BJ (cell line): ENCODE data around the gene RTF1. TPM values are rescaled to one million over a fixed set of nuclear protein-coding genes. Genes with fewer than 3 reads are reported as not detected.
A peak's percentile ranks its signal among the peaks of the same experiment; 100 is the strongest.

Experiments
- CTCF ChIA-PET: fragments of 350-600 bp; formaldehyde crosslinking; extraction: SDS; loops from one replicate; lab custom pipeline; 2021; ENCODE audit warnings: antibody characterized with exemption, inconsistent platforms; lab: Yijun Ruan, JAX
- POLR2A ChIA-PET: fragments of 300-600 bp; sonication (Branson Sonifier 250); formaldehyde crosslinking; extraction: SDS; loops from one replicate; lab custom pipeline; 2021; ENCODE audit warnings: antibody characterized with exemption; lab: Charles Lee
- DNase-seq: peaks from one replicate; pipeline ENCODE4 v3.0.0-alpha.2; 2011; ENCODE audit warnings: low read depth
- H3K27me3 ChIP-seq: 2 replicates; pipeline ENCODE4 v1.6.0; 2011; ENCODE audit warnings: low read length; ENCODE audit not compliant: control insufficient read depth, insufficient read depth
- H3K36me3 ChIP-seq: 2 replicates; pipeline ENCODE4 v1.5.1; 2011; ENCODE audit warnings: low read length; ENCODE audit not compliant: control insufficient read depth, insufficient read depth
- H3K4me3 ChIP-seq: 2 replicates; pipeline ENCODE4 v1.5.1; 2011; ENCODE audit warnings: low read depth, mild to moderate bottlenecking, control low read depth, low read length
- CTCF ChIP-seq: IDR thresholded peaks from 2 replicates; pipeline ENCODE4 v1.5.1; 2011; ENCODE audit warnings: low read depth, mild to moderate bottlenecking, control low read depth, inconsistent platforms, low read length, moderate library complexity; ENCODE audit not compliant: insufficient read depth
- polyA plus RNA-seq: library from polyadenylated mRNA; depleted of rRNA; stranded (reverse); fragments of >200 nt; gene quantifications from 2 replicates; pipeline ENCODE4 v1.2.3, GENCODE V29; 2011

The RTF1 gene
- polyA plus RNA-seq, 1 experiment = 22.6 TPM

DNA sequence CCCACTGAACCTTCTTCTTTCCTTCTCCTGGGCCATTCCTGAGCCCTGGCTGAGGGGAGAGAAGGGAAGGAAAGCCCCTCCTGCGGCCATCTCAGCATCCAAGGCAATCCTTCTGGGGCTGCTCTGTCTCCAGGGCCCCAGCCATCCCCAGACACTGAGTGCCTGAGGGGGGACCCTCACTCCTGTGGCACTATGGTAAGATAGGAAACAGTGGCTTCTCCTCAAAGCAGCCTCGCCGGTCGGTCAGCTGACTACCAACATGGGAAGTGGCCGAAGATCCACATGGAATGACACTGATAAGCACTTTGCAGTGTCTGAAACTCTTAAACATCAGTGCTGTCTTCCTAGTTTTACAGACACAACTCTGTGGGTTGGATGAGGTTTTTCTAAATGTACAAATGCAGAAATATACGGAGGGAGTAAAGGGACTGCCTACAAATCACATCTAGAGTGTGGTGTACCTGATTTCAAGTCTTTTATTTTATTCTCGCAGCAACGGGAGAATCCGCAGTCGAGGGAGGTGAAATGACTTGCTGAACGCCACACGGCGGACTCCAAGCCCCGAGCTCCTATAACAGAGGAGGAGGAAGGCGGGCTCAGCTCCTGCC is 75.8 kb downstream of the RTF1 start:
- no peak for TF ChIP-seq CTCF
- no peak for DNase-seq
- POLR2A ChIA-PET = interaction anchor here (0.5 kb wide), 1 partner anchor 261 kb away, joined by 3 read pairs; the partner anchor contains the start of gene CHP1
- no peaks in the 10 kb centered on the region for H3K36me3 ChIP-seq
- H3K4me3 ChIP-seq = peak overlapping the region; percentile 57
- CTCF ChIA-PET = no interaction called here
- peaks cover 7% of the 10 kb centered on the region for H3K27me3 ChIP-seq

DNA sequence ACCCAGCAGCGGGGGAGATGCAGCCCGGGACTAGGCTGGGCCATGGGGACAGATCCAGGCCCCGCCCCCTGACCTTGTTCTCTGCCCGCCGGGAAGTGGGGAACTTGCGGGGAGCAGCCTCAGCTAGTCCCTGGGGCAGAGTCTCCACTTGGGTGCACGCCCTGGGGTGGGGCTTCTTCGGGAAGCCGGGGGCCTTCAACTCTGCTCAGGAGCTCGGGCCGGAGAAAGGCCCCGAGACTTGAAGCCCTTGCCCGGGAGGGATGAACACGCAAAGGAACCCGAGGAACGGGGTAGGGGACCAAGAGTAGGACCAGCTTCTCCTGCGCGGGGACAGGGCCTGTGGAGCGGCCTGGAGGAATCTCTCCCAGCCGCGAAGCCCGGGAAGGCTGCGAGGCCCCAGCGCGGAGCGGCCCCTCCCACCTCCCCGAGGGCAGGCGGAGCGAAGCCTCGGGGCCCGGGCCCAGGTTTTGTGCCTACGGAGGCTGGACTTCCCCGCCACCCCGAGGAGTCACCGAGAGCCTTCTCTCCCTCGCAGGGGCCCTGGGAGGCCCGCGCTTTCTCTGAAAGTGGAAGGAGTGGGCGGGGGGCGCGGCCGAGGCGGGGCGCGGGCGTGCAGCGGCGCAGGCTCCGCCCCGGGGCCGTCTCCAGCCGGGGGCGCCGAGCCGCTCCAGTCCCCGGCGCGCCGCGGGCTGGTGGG is 76.5 kb downstream of the RTF1 start, which contains the start of gene ITPKA:
Gene ITPKA (plus strand): TSS at position 670 of the 697 bp plus-strand sequence. CDS start 54 bp downstream, outside the sequence.
- Histone ChIP-seq H3K4me3 (peak within 1 kb of the TSS; percentile 57), H3K27me3 (peaks cover 7% of the 10 kb centered on the region), H3K36me3 (no peaks in the 10 kb centered on the region)
- TF ChIP-seq CTCF = no peak
- POLR2A ChIA-PET = interaction anchor here (0.5 kb wide), 1 partner anchor 262 kb away, joined by 3 read pairs; the partner anchor contains the start of gene CHP1
- CTCF ChIA-PET = no interaction called here
- no peak for DNase-seq

- CTCF ChIA-PET = no interaction called here
- TF ChIP-seq CTCF = no peak
- POLR2A ChIA-PET = no interaction called here
- DNase-seq = no peak
- Histone ChIP-seq H3K27me3 (peaks cover 7% of the 10 kb centered on the region), H3K4me3 (peak overlapping the region; percentile 57), H3K36me3 (no peaks in the 10 kb centered on the region)
These were observed 77.0 kb downstream of the RTF1 start for GRCh38 chr15:41493902-41494189.

- DNase-seq = no peak
- ChIA-PET POLR2A (no interaction called here), CTCF (no interaction called here)
- Histone ChIP-seq H3K4me3 (peak overlapping the region; percentile 57), H3K36me3 (no peaks in the 10 kb centered on the region), H3K27me3 (peaks cover 7% of the 10 kb centered on the region)
- TF ChIP-seq CTCF = no peak
These were observed 77.5 kb downstream of the RTF1 start for GRCh38 chr15:41494190-41494921.

GRCh38 chr15:41494922-41495735 is 78.2 kb downstream of the RTF1 start:
- ChIA-PET POLR2A (no interaction called here), CTCF (no interaction called here)
- peaks cover 7% of the 10 kb centered on the region for H3K27me3 ChIP-seq
- DNase-seq = no peak
- H3K36me3 ChIP-seq = no peaks in the 10 kb centered on the region
- no peak for TF ChIP-seq CTCF
- H3K4me3 ChIP-seq = peak overlapping the region; percentile 57
